GM12878 (cell line): Measurements from ENCODE around the gene CENPE. TPM values are rescaled to one million over a fixed set of nuclear protein-coding genes. Genes with fewer than 3 reads are reported as not detected.

Source experiments
- ATAC-seq: fragments of 200-7000 bp; cut with Tn5 transposase; 3 replicates; pipeline ENCODE4 v1.9.1; 2020; ENCODE audit warnings: mild to moderate bottlenecking, moderate library complexity
- BruUV-seq: library from RNA; stranded (reverse); fragments of 400-500 nt; replicated peaks from 2 replicates; lab custom pipeline; 2021; lab: Mats Ljungman, UMichigan
- CTCF ChIA-PET: fragments of 300-600 bp; sonication (Branson Sonifier 250); formaldehyde crosslinking; extraction: SDS; loops from one replicate; lab custom pipeline; 2021; ENCODE audit warnings: inconsistent platforms; lab: Yijun Ruan, JAX
- POLR2A ChIA-PET: fragments of 350-600 bp; formaldehyde crosslinking; extraction: SDS; loops from one replicate; lab custom pipeline; 2021; ENCODE audit warnings: inconsistent platforms; lab: Charles Lee
- RAD21 ChIA-PET: fragments of 300-600 bp; sonication (Branson Sonifier 250); formaldehyde crosslinking; loops from one replicate; lab custom pipeline; 2023; ENCODE audit warnings: antibody characterized with exemption; ENCODE audit not compliant: unreplicated experiment; lab: Charles Lee
- SMC1A ChIA-PET: fragments of 300-600 bp; sonication (Branson Sonifier 250); formaldehyde crosslinking; loops from one replicate; lab custom pipeline; 2023; ENCODE audit not compliant: unreplicated experiment, uncharacterized antibody; lab: Charles Lee
- DNase-seq: peaks from one replicate; pipeline ENCODE4 v3.0.0-alpha.2; 2011; ENCODE audit warnings: low read depth, low spot score
- FAIRE-seq: peaks from 3 replicates; lab custom pipeline; 2011; peaks lifted over from hg19 to GRCh38; lab: Jason Lieb, UNC
- H2AFZ ChIP-seq: 2 replicates; pipeline ENCODE4 v1.6.0; 2011; ENCODE audit warnings: low read depth, low read length, control low read depth; ENCODE audit not compliant: control insufficient read depth
- H3K27ac ChIP-seq: 2 replicates; pipeline ENCODE4 v1.5.1; 2011; ENCODE audit warnings: control low read depth; ENCODE audit not compliant: control insufficient read depth, insufficient read depth
- H3K27me3 ChIP-seq, 2 experiments: replicated peaks in 1 of 2; 2 replicates each; pipeline versions ENCODE4 v1.6.0 to v1.6.1; 2011; ENCODE audit warnings: low read length in 1 of 2; ENCODE audit not compliant: control insufficient read depth in 2 of 2, insufficient read depth in 2 of 2
- H3K36me3 ChIP-seq, 2 experiments: 2 replicates each; pipeline ENCODE4 v1.5.1; 2011; ENCODE audit warnings: low read length in 1 of 2; ENCODE audit not compliant: control insufficient read depth in 2 of 2, insufficient read depth in 2 of 2
- H3K4me1 ChIP-seq: 2 replicates; pipeline ENCODE4 v1.6.1; 2011; ENCODE audit warnings: mild to moderate bottlenecking, low read length, moderate library complexity, mixed read lengths; ENCODE audit not compliant: control insufficient read depth, insufficient read depth
- H3K4me2 ChIP-seq: 2 replicates; pipeline ENCODE4 v1.6.0; 2011; ENCODE audit warnings: control low read depth; ENCODE audit not compliant: control insufficient read depth, insufficient read depth
- H3K4me3 ChIP-seq: fragments of 200-600 bp; sonication (generic); 2 replicates; pipeline ENCODE4 v1.5.1; 2016
- H3K79me2 ChIP-seq: 2 replicates; pipeline ENCODE4 v1.6.0; 2011; ENCODE audit warnings: low read length; ENCODE audit not compliant: control insufficient read depth, insufficient read depth
- H3K9ac ChIP-seq: 2 replicates; pipeline ENCODE4 v1.8.0; 2011; ENCODE audit warnings: low read length, control low read depth, mixed read lengths; ENCODE audit not compliant: control insufficient read depth, insufficient read depth
- H3K9me3 ChIP-seq: replicated peaks from 3 replicates; pipeline ENCODE4 v1.5.1; 2011; ENCODE audit warnings: mild to moderate bottlenecking, low read length; ENCODE audit not compliant: control insufficient read depth, insufficient read depth
- H4K20me1 ChIP-seq: 2 replicates; pipeline ENCODE4 v1.6.0; 2011; ENCODE audit not compliant: control insufficient read depth, insufficient read depth
- CHD2 ChIP-seq: IDR thresholded peaks from 2 replicates; pipeline ENCODE4 v1.6.1; 2011; ENCODE audit warnings: low read depth, low read length, improper control_type of control experiment, borderline replicate concordance
- DPF2 ChIP-seq: fragments of 450-650 bp; IDR thresholded peaks from 2 replicates; pipeline ENCODE4 v1.6.1; 2017; ENCODE audit warnings: mild to moderate bottlenecking
- ETV6 ChIP-seq, 2 experiments: fragments of 450-650 bp in 1 of 2; IDR thresholded peaks in 1 of 2; conservative IDR thresholded peaks in 1 of 2; 2 replicates each; pipeline ENCODE4 v1.6.1; 2014; ENCODE audit warnings: antibody characterized with exemption in 1 of 2, borderline replicate concordance in 1 of 2, low read depth in 1 of 2, mild to moderate bottlenecking in 1 of 2, moderate library complexity in 1 of 2
- FOXM1 ChIP-seq: IDR thresholded peaks from 2 replicates; pipeline ENCODE4 v1.6.1; 2012; ENCODE audit warnings: low read depth, mild to moderate bottlenecking, inconsistent platforms, low read length, moderate library complexity
- GATAD2B ChIP-seq: fragments of 450-650 bp; conservative IDR thresholded peaks from 2 replicates; pipeline ENCODE4 v1.6.1; 2017; ENCODE audit warnings: low read depth, mild to moderate bottlenecking, moderate library complexity
- HDGF ChIP-seq: fragments of 450-650 bp; IDR thresholded peaks from 2 replicates; pipeline ENCODE4 v1.6.1; 2016; ENCODE audit warnings: antibody characterized with exemption
- IKZF2 ChIP-seq, 2 experiments: fragments of 450-650 bp; IDR thresholded peaks; 2 replicates each; pipeline ENCODE4 v1.6.1; 2017; ENCODE audit warnings: mild to moderate bottlenecking in 2 of 2, moderate library complexity in 2 of 2
- LARP7 ChIP-seq: fragments of 450-650 bp; IDR thresholded peaks from 2 replicates; pipeline ENCODE4 v1.6.1; 2017; ENCODE audit warnings: mild to moderate bottlenecking
- PML ChIP-seq: IDR thresholded peaks from 2 replicates; pipeline ENCODE4 v1.6.1; 2012; ENCODE audit warnings: low read length, inconsistent platforms
- RB1 ChIP-seq: fragments of 450-650 bp; formaldehyde crosslinking; IDR thresholded peaks from 2 replicates; pipeline ENCODE4 v1.6.1; 2017; ENCODE audit warnings: mild to moderate bottlenecking, borderline replicate concordance
- SREBF2 ChIP-seq: IDR thresholded peaks from 2 replicates; pipeline ENCODE4 v1.6.1; 2012; ENCODE audit warnings: mild to moderate bottlenecking, low read length
- WGBS: methylation state at CpG from one replicate; pipeline ENCODE4 v1.1.6; 2016; ENCODE audit warnings: low lambda C conversion rate; ENCODE audit not compliant: insufficient replicate concordance, insufficient coverage; ENCODE audit errors: missing lambda C conversion rate; 5-methylcytosine and 5-hydroxymethylcytosine counted together
- in situ Hi-C: fragments of 300-500 bp; cut with MboI; formaldehyde crosslinking; loops from 9 replicates; pipeline ENCODE4 v1.14.3; 2018; ENCODE audit warnings: mixed read lengths
- intact Hi-C: fragments of 100-400 bp; cut with micrococcal nuclease; formaldehyde crosslinking; loops from one replicate; pipeline ENCODE4 v1.14.2; 2022; ENCODE audit not compliant: unreplicated experiment
- polyA plus RNA-seq, 11 experiments: library from polyadenylated mRNA; depleted of rRNA in 4 of 11; unstranded in 6 of 11; stranded (reverse) in 5 of 11; fragments of >200 nt; fragmentation: Nextera tagmentation in 4 of 11; fragmentation: Illumina TruSeq in 1 of 11; extraction: Ambion mirVana in 4 of 11; extraction: Trizol in 1 of 11; gene quantifications; 1 replicate in 1 of 11; 2 replicates in 10 of 11; pipeline versions ENCODE4 v1.2.1 to v1.2.3, GENCODE V29; 2011 to 2016; ENCODE audit warnings: inconsistent platforms in 2 of 11, missing spikeins in 2 of 11, low read depth in 1 of 11
- total RNA-seq, 4 experiments: library from RNA; depleted of rRNA in 3 of 4; stranded (reverse); fragments of >200 nt in 3 of 4; fragmentation: Illumina TruSeq in 1 of 4; extraction: Trizol in 1 of 4; gene quantifications; 2 replicates each; pipeline versions ENCODE4 v1.2.1 to v1.2.3, GENCODE V29; 2013 to 2021
- TF ChIP-seq, protein P1 (sequence below): fragments of 450-650 bp; conservative IDR thresholded peaks from 2 replicates; pipeline ENCODE4 v1.6.1; 2017; ENCODE audit warnings: mild to moderate bottlenecking, moderate library complexity
- TF ChIP-seq, protein P2 (sequence below), 3 experiments: IDR thresholded peaks in 2 of 3; conservative IDR thresholded peaks in 1 of 3; 2 replicates each; pipeline ENCODE4 v1.5.1; 2011; ENCODE audit warnings: low read depth in 3 of 3, low read length in 3 of 3, mild to moderate bottlenecking in 3 of 3, control low read depth in 2 of 3, moderate library complexity in 2 of 3, inconsistent platforms in 1 of 3, mixed read lengths in 1 of 3; ENCODE audit not compliant: control insufficient read depth in 2 of 3, insufficient read depth in 1 of 3; ENCODE audit errors: extremely low read depth in 1 of 3
- TF ChIP-seq, protein P3 (sequence below): IDR thresholded peaks from 2 replicates; pipeline ENCODE4 v1.6.1; 2011; ENCODE audit warnings: mild to moderate bottlenecking, low read depth, low read length, moderate library complexity; ENCODE audit not compliant: insufficient replicate concordance
- TF ChIP-seq, protein P4 (sequence below): fragments of 450-650 bp; IDR thresholded peaks from 2 replicates; pipeline ENCODE4 v1.6.1; 2014; ENCODE audit warnings: mild to moderate bottlenecking
- TF ChIP-seq, protein P5 (sequence below): IDR thresholded peaks from 2 replicates; pipeline ENCODE4 v1.6.1; 2011; ENCODE audit warnings: borderline replicate concordance, low read depth, mild to moderate bottlenecking, moderate library complexity, mixed read lengths, low read length; ENCODE audit not compliant: insufficient read depth; ENCODE audit errors: extremely low read length

The CENPE gene
- total and polyA plus RNA-seq, 10 of the 15 experiments (the other 5 are each of a cell fraction or from before 2014, with no cell fraction given): 10.2 to 53.6 (median 25.2) TPM

DNA sequence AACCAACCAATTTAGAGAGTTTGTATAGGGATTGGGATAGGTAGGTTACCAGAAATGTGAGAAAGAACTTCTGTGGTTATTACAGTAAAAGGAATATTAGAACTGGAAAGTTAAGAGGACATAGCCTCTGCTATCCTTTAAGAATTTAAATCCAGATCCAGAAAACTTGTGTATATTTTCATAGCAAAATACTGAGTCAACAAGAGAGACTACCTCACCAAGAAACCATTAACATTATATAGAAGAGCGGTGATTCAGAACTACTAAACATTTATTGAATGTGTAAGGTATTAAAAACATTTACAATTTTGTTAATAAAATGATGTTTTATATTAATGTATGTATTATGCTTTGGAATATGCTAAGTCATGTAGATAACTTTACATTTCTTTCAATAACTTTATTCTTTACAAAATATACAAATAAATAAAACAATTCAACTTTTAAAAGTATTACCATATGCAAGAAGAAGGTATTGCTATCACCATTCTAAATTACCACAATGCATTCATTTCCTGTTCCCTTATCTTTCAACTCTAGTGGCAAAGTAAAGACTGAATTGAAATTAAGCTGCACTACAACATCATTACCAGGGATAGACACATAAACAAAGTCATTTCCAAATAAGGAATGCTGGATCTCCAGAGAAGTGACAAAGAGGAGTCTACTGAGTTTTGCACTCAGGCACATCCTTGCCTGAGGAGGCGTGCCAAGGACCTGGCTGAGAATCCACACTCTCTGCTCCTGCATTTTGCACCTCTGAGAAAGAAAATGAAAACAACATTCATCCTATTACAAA is 92.4 kb downstream of the CENPE start:
- RAD21 ChIA-PET: no interaction called here
- Histone ChIP-seq H3K9ac (no peak overlapping the region), H3K36me3 (peaks cover 1 to 14% of the 10 kb centered on the region in 2 experiments; a peak in 2 of 4 replicates)
- BruUV-seq: no TSS peak
- no peak for TF ChIP-seq SREBF2
- TF ChIP-seq, protein P1, sequence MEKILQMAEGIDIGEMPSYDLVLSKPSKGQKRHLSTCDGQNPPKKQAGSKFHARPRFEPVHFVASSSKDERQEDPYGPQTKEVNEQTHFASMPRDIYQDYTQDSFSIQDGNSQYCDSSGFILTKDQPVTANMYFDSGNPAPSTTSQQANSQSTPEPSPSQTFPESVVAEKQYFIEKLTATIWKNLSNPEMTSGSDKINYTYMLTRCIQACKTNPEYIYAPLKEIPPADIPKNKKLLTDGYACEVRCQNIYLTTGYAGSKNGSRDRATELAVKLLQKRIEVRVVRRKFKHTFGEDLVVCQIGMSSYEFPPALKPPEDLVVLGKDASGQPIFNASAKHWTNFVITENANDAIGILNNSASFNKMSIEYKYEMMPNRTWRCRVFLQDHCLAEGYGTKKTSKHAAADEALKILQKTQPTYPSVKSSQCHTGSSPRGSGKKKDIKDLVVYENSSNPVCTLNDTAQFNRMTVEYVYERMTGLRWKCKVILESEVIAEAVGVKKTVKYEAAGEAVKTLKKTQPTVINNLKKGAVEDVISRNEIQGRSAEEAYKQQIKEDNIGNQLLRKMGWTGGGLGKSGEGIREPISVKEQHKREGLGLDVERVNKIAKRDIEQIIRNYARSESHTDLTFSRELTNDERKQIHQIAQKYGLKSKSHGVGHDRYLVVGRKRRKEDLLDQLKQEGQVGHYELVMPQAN: no peak
- no peak for TF ChIP-seq FOXM1
- no peak for TF ChIP-seq GATAD2B
- TF ChIP-seq ETV6 (conservative IDR thresholded peaks at IDR 0.05 in 1 of 2, IDR thresholded peaks at IDR 0.05 in 1 of 2; ENCODE audit: borderline replicate concordance in 1 of 2, low read depth in 1 of 2): no peak
- no peak for TF ChIP-seq HDGF
- no peak for TF ChIP-seq DPF2
- TF ChIP-seq, protein P2, sequence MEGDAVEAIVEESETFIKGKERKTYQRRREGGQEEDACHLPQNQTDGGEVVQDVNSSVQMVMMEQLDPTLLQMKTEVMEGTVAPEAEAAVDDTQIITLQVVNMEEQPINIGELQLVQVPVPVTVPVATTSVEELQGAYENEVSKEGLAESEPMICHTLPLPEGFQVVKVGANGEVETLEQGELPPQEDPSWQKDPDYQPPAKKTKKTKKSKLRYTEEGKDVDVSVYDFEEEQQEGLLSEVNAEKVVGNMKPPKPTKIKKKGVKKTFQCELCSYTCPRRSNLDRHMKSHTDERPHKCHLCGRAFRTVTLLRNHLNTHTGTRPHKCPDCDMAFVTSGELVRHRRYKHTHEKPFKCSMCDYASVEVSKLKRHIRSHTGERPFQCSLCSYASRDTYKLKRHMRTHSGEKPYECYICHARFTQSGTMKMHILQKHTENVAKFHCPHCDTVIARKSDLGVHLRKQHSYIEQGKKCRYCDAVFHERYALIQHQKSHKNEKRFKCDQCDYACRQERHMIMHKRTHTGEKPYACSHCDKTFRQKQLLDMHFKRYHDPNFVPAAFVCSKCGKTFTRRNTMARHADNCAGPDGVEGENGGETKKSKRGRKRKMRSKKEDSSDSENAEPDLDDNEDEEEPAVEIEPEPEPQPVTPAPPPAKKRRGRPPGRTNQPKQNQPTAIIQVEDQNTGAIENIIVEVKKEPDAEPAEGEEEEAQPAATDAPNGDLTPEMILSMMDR (IDR thresholded peaks at IDR 0.05 in 2 of 3, conservative IDR thresholded peaks at IDR 0.05 in 1 of 3; ENCODE audit: control insufficient read depth in 2 of 3, extremely low read depth in 1 of 3, insufficient read depth in 1 of 3, low read depth in 3 of 3, low read length in 3 of 3): no peak
- TF ChIP-seq IKZF2 (IDR thresholded peaks at IDR 0.05): no peak
- TF ChIP-seq, protein P3, sequence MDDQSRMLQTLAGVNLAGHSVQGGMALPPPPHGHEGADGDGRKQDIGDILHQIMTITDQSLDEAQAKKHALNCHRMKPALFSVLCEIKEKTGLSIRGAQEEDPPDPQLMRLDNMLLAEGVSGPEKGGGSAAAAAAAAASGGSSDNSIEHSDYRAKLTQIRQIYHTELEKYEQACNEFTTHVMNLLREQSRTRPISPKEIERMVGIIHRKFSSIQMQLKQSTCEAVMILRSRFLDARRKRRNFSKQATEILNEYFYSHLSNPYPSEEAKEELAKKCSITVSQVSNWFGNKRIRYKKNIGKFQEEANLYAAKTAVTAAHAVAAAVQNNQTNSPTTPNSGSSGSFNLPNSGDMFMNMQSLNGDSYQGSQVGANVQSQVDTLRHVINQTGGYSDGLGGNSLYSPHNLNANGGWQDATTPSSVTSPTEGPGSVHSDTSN: no peak
- no peak for TF ChIP-seq LARP7
- TF ChIP-seq, protein P4, sequence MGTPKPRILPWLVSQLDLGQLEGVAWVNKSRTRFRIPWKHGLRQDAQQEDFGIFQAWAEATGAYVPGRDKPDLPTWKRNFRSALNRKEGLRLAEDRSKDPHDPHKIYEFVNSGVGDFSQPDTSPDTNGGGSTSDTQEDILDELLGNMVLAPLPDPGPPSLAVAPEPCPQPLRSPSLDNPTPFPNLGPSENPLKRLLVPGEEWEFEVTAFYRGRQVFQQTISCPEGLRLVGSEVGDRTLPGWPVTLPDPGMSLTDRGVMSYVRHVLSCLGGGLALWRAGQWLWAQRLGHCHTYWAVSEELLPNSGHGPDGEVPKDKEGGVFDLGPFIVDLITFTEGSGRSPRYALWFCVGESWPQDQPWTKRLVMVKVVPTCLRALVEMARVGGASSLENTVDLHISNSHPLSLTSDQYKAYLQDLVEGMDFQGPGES: no peak
- TF ChIP-seq, protein P5, sequence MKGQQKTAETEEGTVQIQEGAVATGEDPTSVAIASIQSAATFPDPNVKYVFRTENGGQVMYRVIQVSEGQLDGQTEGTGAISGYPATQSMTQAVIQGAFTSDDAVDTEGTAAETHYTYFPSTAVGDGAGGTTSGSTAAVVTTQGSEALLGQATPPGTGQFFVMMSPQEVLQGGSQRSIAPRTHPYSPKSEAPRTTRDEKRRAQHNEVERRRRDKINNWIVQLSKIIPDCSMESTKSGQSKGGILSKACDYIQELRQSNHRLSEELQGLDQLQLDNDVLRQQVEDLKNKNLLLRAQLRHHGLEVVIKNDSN: no peak
- TF ChIP-seq PML: no peak
- TF ChIP-seq CHD2: no peak
- TF ChIP-seq RB1: no peak
- TF ChIP-seq, all 136 proteins: peak for 0
- CTCF ChIA-PET: interaction anchor here (0.6 kb wide), 1 partner anchor 98 kb away, joined by 3 read pairs; no protein-coding TSS in a partner anchor
- no peaks in the 10 kb centered on the region for H3K27me3 ChIP-seq
- H4K20me1 ChIP-seq: no peaks in the 10 kb centered on the region
- no peaks in the 10 kb centered on the region for H3K4me1 ChIP-seq
- H3K4me3 ChIP-seq: no peak overlapping the region
- in situ Hi-C loops: no loop called here
- no peaks in the 10 kb centered on the region for H3K79me2 ChIP-seq
- FAIRE-seq (no peak), ATAC-seq (no peak), DNase-seq (no peak)
- H2AFZ ChIP-seq: no peak overlapping the region
- no peaks in the 10 kb centered on the region for H3K9me3 ChIP-seq
- no peak overlapping the region for H3K27ac ChIP-seq
- POLR2A ChIA-PET: no interaction called here
- H3K4me2 ChIP-seq: no peak overlapping the region
- intact Hi-C loops: no loop called here
- WGBS: 100% methylated on average over 2 of the region's 2 CpGs
- SMC1A ChIA-PET: interaction anchor here (0.9 kb wide), 1 partner anchor 53 kb away, joined by 3 read pairs; no protein-coding TSS in a partner anchor
